ENCODE data around the gene ABCC1.

GRCh38 chr16:16106466-16106865 lies 157.1 kb downstream of the ABCC1 start:
- TF ChIP-seq CTCF (IDR thresholded peaks at IDR 0.05; ENCODE audit: low read depth, low read length) (no peak), POLR2A (IDR thresholded peaks at IDR 0.05; ENCODE audit: extremely low read depth, insufficient read length) (no peak)
